Thoracic aorta (tissue), 2 donors: ENCODE measurements around the gene ZNF282. TPM values are rescaled to one million over a fixed set of nuclear protein-coding genes. Genes with fewer than 3 reads are reported as not detected.
"Not testable (repeated sequence)": the region's sequence is repeated elsewhere in the genome, so short reads cannot be mapped to it uniquely, and the experiment has no call there.

ENCODE experiments used
- ATAC-seq: fragments of 150-250 bp; one replicate; pipeline ENCODE4 v1.8.0; 2017; ENCODE audit warnings: low read depth; ENCODE audit not compliant: insufficient number of reproducible peaks, low FRiP score
- DNase-seq: peaks from one replicate; pipeline ENCODE4 v3.0.0-alpha.2; 2020; ENCODE audit warnings: low spot score
- H3K27ac ChIP-seq, 2 donors: fragments of 200-600 bp; sonication (generic); 1 replicate in 1 of 2; 2 replicates in 1 of 2; pipeline ENCODE4 v1.5.1; 2016; ENCODE audit warnings: mild to moderate bottlenecking in 2 of 2, moderate library complexity in 2 of 2
- H3K27me3 ChIP-seq: fragments of 200-600 bp; sonication (generic); replicated peaks from 2 replicates; pipeline ENCODE4 v1.6.0; 2016; ENCODE audit warnings: mild to moderate bottlenecking; ENCODE audit not compliant: insufficient read depth
- H3K36me3 ChIP-seq: fragments of 200-600 bp; sonication (generic); one replicate; pipeline ENCODE4 v1.5.1; 2016
- H3K4me1 ChIP-seq, 2 donors: fragments of 200-600 bp; sonication (generic); 1 replicate in 1 of 2; 2 replicates in 1 of 2; pipeline versions ENCODE4 v1.5.1 to v1.6.0; 2016; ENCODE audit warnings: low read depth in 2 of 2, mild to moderate bottlenecking in 1 of 2; ENCODE audit not compliant: control insufficient read depth in 1 of 2
- H3K4me3 ChIP-seq: fragments of 200-600 bp; sonication (generic); 2 replicates; pipeline ENCODE4 v1.5.1; 2016; ENCODE audit warnings: mild to moderate bottlenecking
- H3K9me3 ChIP-seq: fragments of 200-600 bp; sonication (generic); 2 replicates; pipeline ENCODE4 v1.5.1; 2016
- total RNA-seq, 2 donors: library from RNA; depleted of rRNA; stranded (reverse); fragments of >200 nt; gene quantifications; one replicate each; pipeline versions ENCODE4 v1.1.0 to v1.2.3, GENCODE V29; 2016
- TF ChIP-seq, protein P1 (sequence below): fragments of 200-600 bp; sonication (generic); IDR thresholded peaks from one replicate; pipeline ENCODE4 v1.5.1; 2019; ENCODE audit warnings: antibody characterized with exemption

The ZNF282 gene
- total RNA-seq, 2 donors from 2014 or later: 11.1 to 20.7 TPM

DNA sequence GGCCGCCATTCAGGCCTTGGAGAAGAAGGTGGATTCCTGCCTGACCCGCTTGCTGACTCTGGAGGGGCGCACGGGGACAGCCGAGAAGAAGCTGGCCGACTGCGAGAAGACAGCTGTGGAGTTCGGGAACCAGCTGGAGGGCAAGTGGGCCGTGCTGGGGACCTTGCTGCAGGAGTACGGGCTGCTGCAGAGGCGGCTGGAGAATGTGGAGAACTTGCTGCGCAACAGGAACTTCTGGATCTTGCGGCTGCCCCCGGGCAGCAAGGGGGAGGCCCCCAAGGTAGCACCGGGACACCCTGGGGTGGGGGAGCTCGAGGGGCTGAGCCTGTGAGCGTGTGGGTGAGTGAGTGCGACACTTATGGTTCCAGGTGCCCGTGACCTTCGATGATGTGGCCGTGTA lies 71.1 kb downstream of the ZNF282 start:
- ATAC-seq: no peak
- peaks cover 32% of the 10 kb centered on the region for H3K36me3 ChIP-seq
- TF ChIP-seq, protein P1, sequence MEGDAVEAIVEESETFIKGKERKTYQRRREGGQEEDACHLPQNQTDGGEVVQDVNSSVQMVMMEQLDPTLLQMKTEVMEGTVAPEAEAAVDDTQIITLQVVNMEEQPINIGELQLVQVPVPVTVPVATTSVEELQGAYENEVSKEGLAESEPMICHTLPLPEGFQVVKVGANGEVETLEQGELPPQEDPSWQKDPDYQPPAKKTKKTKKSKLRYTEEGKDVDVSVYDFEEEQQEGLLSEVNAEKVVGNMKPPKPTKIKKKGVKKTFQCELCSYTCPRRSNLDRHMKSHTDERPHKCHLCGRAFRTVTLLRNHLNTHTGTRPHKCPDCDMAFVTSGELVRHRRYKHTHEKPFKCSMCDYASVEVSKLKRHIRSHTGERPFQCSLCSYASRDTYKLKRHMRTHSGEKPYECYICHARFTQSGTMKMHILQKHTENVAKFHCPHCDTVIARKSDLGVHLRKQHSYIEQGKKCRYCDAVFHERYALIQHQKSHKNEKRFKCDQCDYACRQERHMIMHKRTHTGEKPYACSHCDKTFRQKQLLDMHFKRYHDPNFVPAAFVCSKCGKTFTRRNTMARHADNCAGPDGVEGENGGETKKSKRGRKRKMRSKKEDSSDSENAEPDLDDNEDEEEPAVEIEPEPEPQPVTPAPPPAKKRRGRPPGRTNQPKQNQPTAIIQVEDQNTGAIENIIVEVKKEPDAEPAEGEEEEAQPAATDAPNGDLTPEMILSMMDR: no peak

DNA sequence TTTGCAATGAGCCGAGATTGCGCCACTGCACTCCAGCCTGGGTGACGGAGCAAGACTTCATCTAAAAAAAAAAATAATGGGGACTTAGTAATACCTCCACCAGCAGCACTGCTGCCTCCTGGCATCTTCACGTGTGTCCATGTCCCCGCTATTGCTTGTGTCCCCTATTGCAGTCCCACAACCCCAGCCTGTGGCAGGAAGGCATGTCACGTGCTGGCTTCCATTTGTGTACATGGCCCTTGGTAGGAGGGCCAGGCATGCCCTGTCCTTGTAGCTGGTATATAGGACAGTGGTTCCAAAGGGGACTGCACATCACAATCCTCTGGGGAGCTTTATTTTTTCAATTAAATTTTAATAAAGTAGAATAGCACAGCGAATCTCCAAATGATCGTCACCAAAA lies 72.4 kb downstream of the ZNF282 start:
- Histone ChIP-seq H3K27me3 (no peaks in the 10 kb centered on the region), H3K4me3 (no peak overlapping the region), H3K4me1 (peaks cover 3 to 12% of the 10 kb centered on the region in 2 donors), H3K27ac (no peak overlapping the region), H3K9me3 (no peaks in the 10 kb centered on the region), H3K36me3 (peaks cover 33% of the 10 kb centered on the region)
- no peak for ATAC-seq
- TF ChIP-seq, protein P1: no peak
- DNase-seq: no peak

More for the DNA sequence above, 71.1 kb downstream of the ZNF282 start:
- no peaks in the 10 kb centered on the region for H3K27me3 ChIP-seq
- peaks cover 6 to 13% of the 10 kb centered on the region in 2 donors for H3K4me1 ChIP-seq
- H3K4me3 ChIP-seq: no peak overlapping the region
- no peak overlapping the region for H3K27ac ChIP-seq
- no peaks in the 10 kb centered on the region for H3K9me3 ChIP-seq
- no peak for DNase-seq

DNA sequence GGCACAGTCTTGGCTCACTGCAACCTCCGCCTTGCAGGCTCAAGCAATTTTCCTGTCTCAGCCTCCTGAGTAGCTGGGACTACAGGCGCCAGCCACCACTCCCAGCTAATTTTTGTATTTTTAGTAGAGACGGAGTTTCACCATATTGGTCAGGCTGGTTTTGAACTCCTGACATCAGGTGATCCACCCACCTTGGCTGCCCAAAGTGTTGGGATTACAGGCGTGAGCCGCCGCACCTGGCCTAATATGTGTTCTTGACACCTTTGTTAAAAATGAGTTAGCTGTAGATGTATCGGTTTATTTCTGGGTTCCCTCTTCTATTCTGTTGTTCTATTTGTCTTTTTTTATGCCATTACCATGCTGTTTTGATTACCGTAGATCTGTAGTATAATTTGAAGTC lies 79.1 kb downstream of the ZNF282 start:
- H3K27ac ChIP-seq, H3K9me3 ChIP-seq, ATAC-seq, H3K4me1 ChIP-seq, DNase-seq, H3K4me3 ChIP-seq, H3K27me3 ChIP-seq: not testable (repeated sequence)
- peaks cover 38% of the 10 kb centered on the region for H3K36me3 ChIP-seq

Other genes with a start within 250 kb of the ZNF282 start
- gene PDIA4, start 167.0 kb upstream of the ZNF282 start, total RNA-seq: 10 to 100 TPM; 81.8 to 87.3 TPM
- 10 to 100 TPM in 1 of 2 donors, 1 to 10 TPM in 1; 9.2 to 11.4 TPM for gene ZNF786, start 104.8 kb upstream of the ZNF282 start, total RNA-seq
- gene ZNF425, start 69.2 kb upstream of the ZNF282 start, total RNA-seq: 1 to 10 TPM; 3.1 to 3.4 TPM
- gene ZNF398, start 48.1 kb upstream of the ZNF282 start, total RNA-seq: 10 to 100 TPM; 16.2 to 31.5 TPM
- 1 to 10 TPM; 6.6 to 8.3 TPM for gene ZNF212, start 44.1 kb downstream of the ZNF282 start, total RNA-seq
- 10 to 100 TPM; 23.6 to 28.9 TPM for gene ZNF783, start 66.7 kb downstream of the ZNF282 start, total RNA-seq